PFSK-1 (cell line): ENCODE measurements around the gene MAB21L3.

Experiments used
- POLR2AphosphoS5 ChIP-seq: IDR thresholded peaks from 2 replicates; pipeline ENCODE4 v1.6.1; 2012; ENCODE audit warnings: low read depth, mild to moderate bottlenecking, control low read depth, low read length, moderate library complexity
- TAF1 ChIP-seq: IDR thresholded peaks from 2 replicates; pipeline ENCODE4 v1.6.1; 2012; ENCODE audit warnings: low read length, control low read depth, borderline replicate concordance; ENCODE audit not compliant: insufficient read depth
- TF ChIP-seq, protein P1 (sequence below), 2 experiments: IDR thresholded peaks; 2 replicates each; pipeline versions ENCODE4 v1.6.1 to v1.8.0; 2011 to 2012; ENCODE audit warnings: low read depth in 2 of 2, low read length in 2 of 2, control low read depth in 1 of 2, inconsistent platforms in 1 of 2, mild to moderate bottlenecking in 1 of 2, moderate library complexity in 1 of 2; ENCODE audit not compliant: insufficient read depth in 1 of 2

- TF ChIP-seq, protein P1, sequence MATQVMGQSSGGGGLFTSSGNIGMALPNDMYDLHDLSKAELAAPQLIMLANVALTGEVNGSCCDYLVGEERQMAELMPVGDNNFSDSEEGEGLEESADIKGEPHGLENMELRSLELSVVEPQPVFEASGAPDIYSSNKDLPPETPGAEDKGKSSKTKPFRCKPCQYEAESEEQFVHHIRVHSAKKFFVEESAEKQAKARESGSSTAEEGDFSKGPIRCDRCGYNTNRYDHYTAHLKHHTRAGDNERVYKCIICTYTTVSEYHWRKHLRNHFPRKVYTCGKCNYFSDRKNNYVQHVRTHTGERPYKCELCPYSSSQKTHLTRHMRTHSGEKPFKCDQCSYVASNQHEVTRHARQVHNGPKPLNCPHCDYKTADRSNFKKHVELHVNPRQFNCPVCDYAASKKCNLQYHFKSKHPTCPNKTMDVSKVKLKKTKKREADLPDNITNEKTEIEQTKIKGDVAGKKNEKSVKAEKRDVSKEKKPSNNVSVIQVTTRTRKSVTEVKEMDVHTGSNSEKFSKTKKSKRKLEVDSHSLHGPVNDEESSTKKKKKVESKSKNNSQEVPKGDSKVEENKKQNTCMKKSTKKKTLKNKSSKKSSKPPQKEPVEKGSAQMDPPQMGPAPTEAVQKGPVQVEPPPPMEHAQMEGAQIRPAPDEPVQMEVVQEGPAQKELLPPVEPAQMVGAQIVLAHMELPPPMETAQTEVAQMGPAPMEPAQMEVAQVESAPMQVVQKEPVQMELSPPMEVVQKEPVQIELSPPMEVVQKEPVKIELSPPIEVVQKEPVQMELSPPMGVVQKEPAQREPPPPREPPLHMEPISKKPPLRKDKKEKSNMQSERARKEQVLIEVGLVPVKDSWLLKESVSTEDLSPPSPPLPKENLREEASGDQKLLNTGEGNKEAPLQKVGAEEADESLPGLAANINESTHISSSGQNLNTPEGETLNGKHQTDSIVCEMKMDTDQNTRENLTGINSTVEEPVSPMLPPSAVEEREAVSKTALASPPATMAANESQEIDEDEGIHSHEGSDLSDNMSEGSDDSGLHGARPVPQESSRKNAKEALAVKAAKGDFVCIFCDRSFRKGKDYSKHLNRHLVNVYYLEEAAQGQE (IDR thresholded peaks at IDR 0.05; ENCODE audit: insufficient read depth in 1 of 2, low read depth in 2 of 2, low read length in 2 of 2), result no peak
- TF ChIP-seq POLR2AphosphoS5, result no peak
- TF ChIP-seq TAF1, result no peak
Measured at GRCh38 chr1:116167625-116168276, 56.6 kb downstream of the MAB21L3 start.
